ENCODE data around the gene SPAG4.

Gene SPAG4

GRCh38 chr20:35637276-35637675 lies 21.6 kb downstream of the SPAG4 start:
- Histone ChIP-seq H2AFZ (ENCODE audit: low read length) (no peak overlapping the region), H2BK5ac (ENCODE audit: low read length) (no peak overlapping the region), H3K4me1 (ENCODE audit: control insufficient read depth in 2 of 2, insufficient read depth in 1 of 2, low read depth in 1 of 2, low read length in 2 of 2) (peaks cover 0 to under 1% of the 10 kb centered on the region in 2 donors), H3K4ac (ENCODE audit: low read length) (no peak overlapping the region), H4K8ac (ENCODE audit: low read depth, low read length) (no peak overlapping the region), H3K4me3 (ENCODE audit: low read length in 2 of 2) (no peak overlapping the region), H3K4me2 (ENCODE audit: insufficient read depth, low read length, poor library complexity, severe bottlenecking) (no peak overlapping the region), H2BK15ac (ENCODE audit: low read length) (no peak overlapping the region), H3K14ac (ENCODE audit: low read length) (no peak overlapping the region), H3K27me3 (ENCODE audit: control insufficient read depth in 3 of 3, insufficient read depth in 3 of 3, low read depth in 1 of 3, low read length in 3 of 3) (no peaks in the 10 kb centered on the region), H2AK5ac (ENCODE audit: low read depth, low read length) (no peak overlapping the region), H3K79me1 (ENCODE audit: low read depth, low read length) (peaks cover 15% of the 10 kb centered on the region), H3K23ac (ENCODE audit: low read depth, low read length, poor library complexity) (no peak overlapping the region), H2BK12ac (ENCODE audit: low read length) (no peak overlapping the region), H3K9me3 (replicated peaks in 1 of 2; ENCODE audit: control insufficient read depth in 2 of 2, insufficient read depth in 1 of 2, low read depth in 1 of 2, low read length in 2 of 2) (no peaks in the 10 kb centered on the region), H3K18ac (ENCODE audit: low read length) (no peak overlapping the region), H4K91ac (ENCODE audit: low read depth, low read length, poor library complexity) (no peak overlapping the region), H3K9ac (ENCODE audit: low read depth, low read length, poor library complexity) (no peak overlapping the region), H3K36me3 (replicated peaks in 1 of 2; ENCODE audit: control insufficient read depth in 2 of 2, insufficient read depth in 2 of 2, low read length in 2 of 2) (peaks cover 5 to 15% of the 10 kb centered on the region in 2 donors), H3K27ac (replicated peaks; ENCODE audit: low read length) (no peak overlapping the region), H2BK120ac (ENCODE audit: low read depth, low read length) (no peak overlapping the region)
- no peak for DNase-seq (ENCODE audit: low spot score)
- WGBS, 2 donors (ENCODE audit: extremely low coverage in 2 of 2, insufficient read length in 2 of 2, insufficient replicate concordance in 1 of 2), result no CpG with 5 or more reads among the region's 6 CpGs

GRCh38 chr20:35638751-35639150 lies 23.1 kb downstream of the SPAG4 start:
- no peaks in the 10 kb centered on the region for H3K27me3 ChIP-seq (ENCODE audit: control insufficient read depth in 3 of 3, insufficient read depth in 3 of 3, low read depth in 1 of 3, low read length in 3 of 3)
- H2AFZ ChIP-seq (ENCODE audit: low read length), result no peak overlapping the region
- no CpG with 5 or more reads among the region's 2 CpGs for WGBS, 2 donors (ENCODE audit: extremely low coverage in 2 of 2, insufficient read length in 2 of 2, insufficient replicate concordance in 1 of 2)
- no peak overlapping the region for H3K18ac ChIP-seq (ENCODE audit: low read length)
- H3K23ac ChIP-seq (ENCODE audit: low read depth, low read length, poor library complexity), result no peak overlapping the region
- H3K9me3 ChIP-seq (replicated peaks in 1 of 2; ENCODE audit: control insufficient read depth in 2 of 2, insufficient read depth in 1 of 2, low read depth in 1 of 2, low read length in 2 of 2), result no peaks in the 10 kb centered on the region
- H2BK15ac ChIP-seq (ENCODE audit: low read length), result no peak overlapping the region
- no peak overlapping the region for H3K27ac ChIP-seq (replicated peaks; ENCODE audit: low read length)
- no peak overlapping the region for H4K8ac ChIP-seq (ENCODE audit: low read depth, low read length)
- H4K91ac ChIP-seq (ENCODE audit: low read depth, low read length, poor library complexity), result no peak overlapping the region
- peaks cover 9% of the 10 kb centered on the region for H3K79me1 ChIP-seq (ENCODE audit: low read depth, low read length)
- H2BK5ac ChIP-seq (ENCODE audit: low read length), result no peak overlapping the region
- no peak overlapping the region for H2BK120ac ChIP-seq (ENCODE audit: low read depth, low read length)
- no peak overlapping the region for H3K4ac ChIP-seq (ENCODE audit: low read length)
- H3K4me1 ChIP-seq (ENCODE audit: control insufficient read depth in 2 of 2, insufficient read depth in 1 of 2, low read depth in 1 of 2, low read length in 2 of 2), result peaks cover 0 to 2% of the 10 kb centered on the region in 2 donors
- no peak overlapping the region for H3K4me3 ChIP-seq (ENCODE audit: low read length in 2 of 2)
- H3K4me2 ChIP-seq (ENCODE audit: insufficient read depth, low read length, poor library complexity, severe bottlenecking), result no peak overlapping the region
- no peak overlapping the region for H3K14ac ChIP-seq (ENCODE audit: low read length)
- no peak overlapping the region for H2BK12ac ChIP-seq (ENCODE audit: low read length)
- no peak overlapping the region for H3K9ac ChIP-seq (ENCODE audit: low read depth, low read length, poor library complexity)
- peaks cover 0 to 12% of the 10 kb centered on the region in 2 donors for H3K36me3 ChIP-seq (replicated peaks in 1 of 2; ENCODE audit: control insufficient read depth in 2 of 2, insufficient read depth in 2 of 2, low read length in 2 of 2)
- no peak overlapping the region for H2AK5ac ChIP-seq (ENCODE audit: low read depth, low read length)
- DNase-seq (ENCODE audit: low spot score), result no peak

- Histone ChIP-seq H3K27ac (replicated peaks; ENCODE audit: low read length) (no peak overlapping the region), H2BK120ac (ENCODE audit: low read depth, low read length) (no peak overlapping the region), H2AK5ac (ENCODE audit: low read depth, low read length) (no peak overlapping the region), H3K4me3 (ENCODE audit: low read length in 2 of 2) (no peak overlapping the region), H4K91ac (ENCODE audit: low read depth, low read length, poor library complexity) (no peak overlapping the region), H3K4ac (ENCODE audit: low read length) (no peak overlapping the region), H3K23ac (ENCODE audit: low read depth, low read length, poor library complexity) (no peak overlapping the region), H2BK12ac (ENCODE audit: low read length) (no peak overlapping the region), H3K4me2 (ENCODE audit: insufficient read depth, low read length, poor library complexity, severe bottlenecking) (no peak overlapping the region), H3K27me3 (ENCODE audit: control insufficient read depth in 3 of 3, insufficient read depth in 3 of 3, low read depth in 1 of 3, low read length in 3 of 3) (no peaks in the 10 kb centered on the region), H3K4me1 (ENCODE audit: control insufficient read depth in 2 of 2, insufficient read depth in 1 of 2, low read depth in 1 of 2, low read length in 2 of 2) (peaks cover 0 to 2% of the 10 kb centered on the region in 2 donors), H2BK5ac (ENCODE audit: low read length) (no peak overlapping the region), H3K9me3 (replicated peaks in 1 of 2; ENCODE audit: control insufficient read depth in 2 of 2, insufficient read depth in 1 of 2, low read depth in 1 of 2, low read length in 2 of 2) (no peaks in the 10 kb centered on the region), H3K14ac (ENCODE audit: low read length) (no peak overlapping the region), H2AFZ (ENCODE audit: low read length) (no peak overlapping the region), H3K36me3 (replicated peaks in 1 of 2; ENCODE audit: control insufficient read depth in 2 of 2, insufficient read depth in 2 of 2, low read length in 2 of 2) (peaks cover 0 to 18% of the 10 kb centered on the region in 2 donors), H3K79me1 (ENCODE audit: low read depth, low read length) (peaks cover 6% of the 10 kb centered on the region), H3K9ac (ENCODE audit: low read depth, low read length, poor library complexity) (no peak overlapping the region), H3K18ac (ENCODE audit: low read length) (no peak overlapping the region), H4K8ac (ENCODE audit: low read depth, low read length) (no peak overlapping the region), H2BK15ac (ENCODE audit: low read length) (no peak overlapping the region)
- no peak for DNase-seq (ENCODE audit: low spot score)
- no CpG with 5 or more reads among the region's 3 CpGs for WGBS, 2 donors (ENCODE audit: extremely low coverage in 2 of 2, insufficient read length in 2 of 2, insufficient replicate concordance in 1 of 2)
Observed at GRCh38 chr20:35640724-35641123, 25.1 kb downstream of the SPAG4 start.

- no CpG with 5 or more reads among the region's 4 CpGs for WGBS, 2 donors (ENCODE audit: extremely low coverage in 2 of 2, insufficient read length in 2 of 2, insufficient replicate concordance in 1 of 2)
- H2BK12ac ChIP-seq (ENCODE audit: low read length), result no peak overlapping the region
- no peak overlapping the region for H3K14ac ChIP-seq (ENCODE audit: low read length)
- no peak overlapping the region for H3K4me2 ChIP-seq (ENCODE audit: insufficient read depth, low read length, poor library complexity, severe bottlenecking)
- DNase-seq (ENCODE audit: low spot score), result no peak
- no peak overlapping the region for H3K27ac ChIP-seq (replicated peaks; ENCODE audit: low read length)
- H3K36me3 ChIP-seq (replicated peaks in 1 of 2; ENCODE audit: control insufficient read depth in 2 of 2, insufficient read depth in 2 of 2, low read length in 2 of 2), result peaks cover 0 to 24% of the 10 kb centered on the region in 2 donors
- peaks cover 6% of the 10 kb centered on the region for H3K79me1 ChIP-seq (ENCODE audit: low read depth, low read length)
- no peak overlapping the region for H3K4ac ChIP-seq (ENCODE audit: low read length)
- H3K18ac ChIP-seq (ENCODE audit: low read length), result no peak overlapping the region
- no peak overlapping the region for H4K8ac ChIP-seq (ENCODE audit: low read depth, low read length)
- no peak overlapping the region for H4K91ac ChIP-seq (ENCODE audit: low read depth, low read length, poor library complexity)
- no peak overlapping the region for H3K4me3 ChIP-seq (ENCODE audit: low read length in 2 of 2)
- H2BK15ac ChIP-seq (ENCODE audit: low read length), result no peak overlapping the region
- no peak overlapping the region for H2BK5ac ChIP-seq (ENCODE audit: low read length)
- no peak overlapping the region for H2AK5ac ChIP-seq (ENCODE audit: low read depth, low read length)
- no peak overlapping the region for H2BK120ac ChIP-seq (ENCODE audit: low read depth, low read length)
- peaks cover 0 to 2% of the 10 kb centered on the region in 2 donors for H3K4me1 ChIP-seq (ENCODE audit: control insufficient read depth in 2 of 2, insufficient read depth in 1 of 2, low read depth in 1 of 2, low read length in 2 of 2)
- H3K9ac ChIP-seq (ENCODE audit: low read depth, low read length, poor library complexity), result no peak overlapping the region
- H3K27me3 ChIP-seq (ENCODE audit: control insufficient read depth in 3 of 3, insufficient read depth in 3 of 3, low read depth in 1 of 3, low read length in 3 of 3), result no peaks in the 10 kb centered on the region
- H3K9me3 ChIP-seq (replicated peaks in 1 of 2; ENCODE audit: control insufficient read depth in 2 of 2, insufficient read depth in 1 of 2, low read depth in 1 of 2, low read length in 2 of 2), result no peaks in the 10 kb centered on the region
- no peak overlapping the region for H3K23ac ChIP-seq (ENCODE audit: low read depth, low read length, poor library complexity)
- no peak overlapping the region for H2AFZ ChIP-seq (ENCODE audit: low read length)
Observed at GRCh38 chr20:35641743-35642142, 26.1 kb downstream of the SPAG4 start.

All from neuronal stem cell (in vitro differentiated cells).